ENCODE data around the gene CATSPERB.

DNA sequence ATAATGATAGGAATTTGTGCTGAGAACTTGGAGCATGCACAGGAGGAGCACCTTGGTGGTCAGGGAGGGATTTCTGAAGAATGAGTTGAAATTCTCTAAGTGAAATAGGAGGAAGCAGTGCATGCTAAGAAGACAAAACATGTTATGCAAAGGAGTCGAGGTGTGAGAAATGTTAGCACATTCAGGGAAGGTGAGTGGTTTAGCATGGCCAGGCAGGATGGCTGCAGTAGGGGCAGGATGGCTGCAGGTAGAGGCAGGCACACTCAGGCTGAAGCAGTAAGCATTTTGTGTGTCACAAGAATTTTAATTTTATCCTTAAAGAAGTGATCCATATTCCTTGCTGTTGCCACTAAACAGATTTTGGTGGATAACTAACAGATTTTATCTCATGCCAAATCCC lies 46.3 kb downstream of the CATSPERB start:
- no peak for TF ChIP-seq CREB1 (CRISPR knock-in tag; IDR thresholded peaks at IDR 0.05; ENCODE audit: low read depth)
- TF ChIP-seq CTCF (conservative IDR thresholded peaks at IDR 0.05; ENCODE audit: low read depth in 2 of 2) = no peak
- no peak for TF ChIP-seq EZH2 (IDR thresholded peaks at IDR 0.05; ENCODE audit: low read depth, unreplicated experiment)

Measured in GM23338 (cell line).